Calu3 (cell line): ENCODE data around the gene PLD1. TPM values are rescaled to one million over a fixed set of nuclear protein-coding genes. Genes with fewer than 3 reads are reported as not detected.
A peak's percentile ranks its signal among the peaks of the same experiment; 100 is the strongest.

Source experiments
- BruUV-seq: library from RNA; stranded (reverse); fragments of 400-500 nt; replicated peaks from 2 replicates; lab custom pipeline; 2021; lab: Mats Ljungman, UMichigan
- CTCF ChIA-PET: fragments of 300-600 bp; sonication (Branson Sonifier 250); formaldehyde crosslinking; loops from one replicate; lab custom pipeline; 2022; ENCODE audit warnings: antibody characterized with exemption; lab: Charles Lee
- DNase-seq: peaks from one replicate; pipeline ENCODE4 v3.0.0; 2022
- H3K27ac Mint-ChIP-seq: one replicate; pipeline ENCODE4 v1.8.0; 2022; ENCODE audit warnings: mixed read lengths; ENCODE audit not compliant: unreplicated experiment
- H3K27me3 Mint-ChIP-seq: one replicate; pipeline ENCODE4 v1.8.0; 2022; ENCODE audit warnings: mixed read lengths; ENCODE audit not compliant: unreplicated experiment
- H3K36me3 Mint-ChIP-seq: one replicate; pipeline ENCODE4 v1.8.0; 2022; ENCODE audit warnings: mild to moderate bottlenecking, moderate library complexity, mixed read lengths; ENCODE audit not compliant: insufficient read depth, unreplicated experiment
- H3K4me1 Mint-ChIP-seq: one replicate; pipeline ENCODE4 v1.8.0; 2022; ENCODE audit warnings: mild to moderate bottlenecking, low read depth, mixed read lengths; ENCODE audit not compliant: unreplicated experiment
- H3K4me3 Mint-ChIP-seq: one replicate; pipeline ENCODE4 v1.8.0; 2022; ENCODE audit warnings: mild to moderate bottlenecking, low read depth, moderate library complexity, mixed read lengths; ENCODE audit not compliant: unreplicated experiment
- H3K9me3 Mint-ChIP-seq: one replicate; pipeline ENCODE4 v1.8.0; 2022; ENCODE audit warnings: low read depth, mixed read lengths; ENCODE audit not compliant: unreplicated experiment
- intact Hi-C: fragments of 100-400 bp; cut with micrococcal nuclease; formaldehyde crosslinking; loops from one replicate; pipeline ENCODE4 v1.10.0; 2022; ENCODE audit not compliant: unreplicated experiment
- total RNA-seq: library from RNA; stranded (reverse); gene quantifications from 2 replicates; pipeline ENCODE4 v1.2.3, GENCODE V29; 2022
- TF ChIP-seq, protein P1 (sequence below): fragments of 200-600 bp; IDR thresholded peaks from one replicate; pipeline ENCODE4 v1.8.0; 2022; ENCODE audit warnings: antibody characterized with exemption; ENCODE audit not compliant: unreplicated experiment

Gene PLD1
- total RNA-seq, 1 experiment from 2014 or later, result 61.2 TPM

DNA sequence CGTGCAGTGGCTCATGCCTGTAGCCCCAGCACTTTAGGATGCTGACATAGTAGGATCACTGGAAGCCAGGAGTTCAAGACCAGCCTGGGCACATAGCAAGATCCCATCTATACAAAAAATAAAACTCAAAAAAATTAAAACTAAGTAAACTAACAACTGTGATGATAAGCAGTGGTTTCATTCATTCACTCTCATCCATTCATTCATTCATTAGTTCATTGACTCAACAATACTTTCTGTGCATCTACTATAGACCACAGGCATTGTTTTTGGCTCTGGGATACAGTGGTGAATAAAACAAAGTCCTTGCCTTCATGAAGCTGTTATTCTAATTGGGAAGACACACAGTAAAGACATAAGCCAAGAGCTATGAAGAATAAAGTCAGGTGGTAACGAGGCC is 25.3 kb upstream of the PLD1 start:
- no peak overlapping the region for H3K4me3 Mint-ChIP-seq
- no peak for DNase-seq
- H3K36me3 Mint-ChIP-seq, result no peaks in the 10 kb centered on the region
- H3K9me3 Mint-ChIP-seq, result no peaks in the 10 kb centered on the region
- TF ChIP-seq, protein P1, sequence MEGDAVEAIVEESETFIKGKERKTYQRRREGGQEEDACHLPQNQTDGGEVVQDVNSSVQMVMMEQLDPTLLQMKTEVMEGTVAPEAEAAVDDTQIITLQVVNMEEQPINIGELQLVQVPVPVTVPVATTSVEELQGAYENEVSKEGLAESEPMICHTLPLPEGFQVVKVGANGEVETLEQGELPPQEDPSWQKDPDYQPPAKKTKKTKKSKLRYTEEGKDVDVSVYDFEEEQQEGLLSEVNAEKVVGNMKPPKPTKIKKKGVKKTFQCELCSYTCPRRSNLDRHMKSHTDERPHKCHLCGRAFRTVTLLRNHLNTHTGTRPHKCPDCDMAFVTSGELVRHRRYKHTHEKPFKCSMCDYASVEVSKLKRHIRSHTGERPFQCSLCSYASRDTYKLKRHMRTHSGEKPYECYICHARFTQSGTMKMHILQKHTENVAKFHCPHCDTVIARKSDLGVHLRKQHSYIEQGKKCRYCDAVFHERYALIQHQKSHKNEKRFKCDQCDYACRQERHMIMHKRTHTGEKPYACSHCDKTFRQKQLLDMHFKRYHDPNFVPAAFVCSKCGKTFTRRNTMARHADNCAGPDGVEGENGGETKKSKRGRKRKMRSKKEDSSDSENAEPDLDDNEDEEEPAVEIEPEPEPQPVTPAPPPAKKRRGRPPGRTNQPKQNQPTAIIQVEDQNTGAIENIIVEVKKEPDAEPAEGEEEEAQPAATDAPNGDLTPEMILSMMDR, result no peak
- CTCF ChIA-PET, result interaction anchor here (0.5 to 1.4 kb wide), 2 partner anchors 13 to 190 kb away, joined by 5 to 6 read pairs; no protein-coding TSS in a partner anchor
- intact Hi-C loops, result loop anchor here (10.0 kb wide), 2 partner anchors 509 to 871 kb away; no protein-coding TSS in a partner anchor
- no TSS peak for BruUV-seq
- H3K4me1 Mint-ChIP-seq, result peaks cover 38% of the 10 kb centered on the region
- H3K27me3 Mint-ChIP-seq, result no peaks in the 10 kb centered on the region
- H3K27ac Mint-ChIP-seq, result no peak overlapping the region

GRCh38 chr3:171835116-171835515 is 24.8 kb upstream of the PLD1 start:
- Mint-ChIP-seq H3K27ac (no peak overlapping the region), H3K27me3 (no peaks in the 10 kb centered on the region), H3K36me3 (no peaks in the 10 kb centered on the region), H3K4me1 (peaks cover 39% of the 10 kb centered on the region), H3K9me3 (no peaks in the 10 kb centered on the region), H3K4me3 (no peak overlapping the region)
- TF ChIP-seq, protein P1, result no peak
- intact Hi-C loops, result loop anchor here (10.0 kb wide), 2 partner anchors 510 to 870 kb away; no protein-coding TSS in a partner anchor
- CTCF ChIA-PET, result interaction anchor here (1.2 to 2.6 kb wide), 3 partner anchors 13 to 77 kb away, joined by 3 to 32 read pairs (median 5); no protein-coding TSS in a partner anchor
- no TSS peak for BruUV-seq
- DNase-seq, result no peak

GRCh38 chr3:171834461-171834801 is 24.1 kb upstream of the PLD1 start:
- H3K4me3 Mint-ChIP-seq, result no peak overlapping the region
- H3K4me1 Mint-ChIP-seq, result peaks cover 46% of the 10 kb centered on the region
- no peaks in the 10 kb centered on the region for H3K36me3 Mint-ChIP-seq
- DNase-seq, result no peak
- intact Hi-C loops, result loop anchor here (1.0 to 10.0 kb wide), 6 partner anchors 58 to 870 kb away; no protein-coding TSS in a partner anchor
- H3K27ac Mint-ChIP-seq, result no peak overlapping the region
- H3K27me3 Mint-ChIP-seq, result no peaks in the 10 kb centered on the region
- BruUV-seq, result no TSS peak
- TF ChIP-seq, protein P1, result peak; percentile 10
- CTCF ChIA-PET, result interaction anchor here (0.6 to 2.6 kb wide), 20 partner anchors 8 to 487 kb away, joined by 3 to 32 read pairs (median 3); partner anchors contain the start of genes FNDC3B and TMEM212
- no peaks in the 10 kb centered on the region for H3K9me3 Mint-ChIP-seq

DNA sequence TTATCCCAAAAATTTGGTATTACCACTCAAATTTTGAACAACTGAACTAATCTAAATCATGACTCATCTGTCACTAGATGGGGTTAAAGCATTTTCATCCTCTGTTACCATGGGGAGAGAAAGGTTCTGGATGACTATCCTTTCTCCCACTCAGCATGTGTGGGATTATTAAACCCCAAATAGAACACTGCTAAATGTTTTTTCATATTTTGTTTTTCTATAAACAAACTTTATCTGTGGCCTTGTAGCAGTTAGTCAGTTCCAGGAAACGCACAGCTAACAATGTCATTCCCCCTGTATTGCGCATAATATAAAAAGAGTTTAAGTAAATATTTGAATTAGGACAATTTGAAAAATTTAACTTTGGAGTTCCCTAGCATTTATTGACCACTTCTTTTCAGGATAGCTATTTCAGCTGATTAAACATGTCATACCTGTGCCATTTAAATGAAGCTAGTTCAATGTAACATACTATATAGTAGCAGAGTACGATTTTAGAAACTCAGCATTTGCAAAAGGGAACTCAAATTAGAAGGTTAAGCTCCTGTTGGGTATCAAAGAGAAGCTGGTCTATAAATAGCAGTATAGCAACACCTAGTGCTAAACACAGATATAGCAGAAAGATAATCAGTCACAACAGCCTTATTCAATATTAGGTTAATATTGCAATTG is 23.6 kb upstream of the PLD1 start:
- Mint-ChIP-seq H3K27me3 (no peaks in the 10 kb centered on the region), H3K27ac (no peak overlapping the region), H3K4me3 (no peak overlapping the region), H3K36me3 (no peaks in the 10 kb centered on the region), H3K4me1 (peaks cover 49% of the 10 kb centered on the region), H3K9me3 (no peaks in the 10 kb centered on the region)
- CTCF ChIA-PET, result interaction anchor here (0.6 to 2.6 kb wide), 23 partner anchors 9 to 487 kb away, joined by 3 to 32 read pairs (median 3); partner anchors contain the start of genes FNDC3B and TMEM212
- DNase-seq, result no peak
- intact Hi-C loops, result loop anchor here (1.0 to 10.0 kb wide), 6 partner anchors 58 to 869 kb away; no protein-coding TSS in a partner anchor
- BruUV-seq, result no TSS peak
- TF ChIP-seq, protein P1, result peak; percentile 59
